Measurements from ENCODE around the gene GAPVD1.
A peak's percentile ranks its signal among the peaks of the same experiment; 100 is the strongest.

GAPVD1 gene

DNA sequence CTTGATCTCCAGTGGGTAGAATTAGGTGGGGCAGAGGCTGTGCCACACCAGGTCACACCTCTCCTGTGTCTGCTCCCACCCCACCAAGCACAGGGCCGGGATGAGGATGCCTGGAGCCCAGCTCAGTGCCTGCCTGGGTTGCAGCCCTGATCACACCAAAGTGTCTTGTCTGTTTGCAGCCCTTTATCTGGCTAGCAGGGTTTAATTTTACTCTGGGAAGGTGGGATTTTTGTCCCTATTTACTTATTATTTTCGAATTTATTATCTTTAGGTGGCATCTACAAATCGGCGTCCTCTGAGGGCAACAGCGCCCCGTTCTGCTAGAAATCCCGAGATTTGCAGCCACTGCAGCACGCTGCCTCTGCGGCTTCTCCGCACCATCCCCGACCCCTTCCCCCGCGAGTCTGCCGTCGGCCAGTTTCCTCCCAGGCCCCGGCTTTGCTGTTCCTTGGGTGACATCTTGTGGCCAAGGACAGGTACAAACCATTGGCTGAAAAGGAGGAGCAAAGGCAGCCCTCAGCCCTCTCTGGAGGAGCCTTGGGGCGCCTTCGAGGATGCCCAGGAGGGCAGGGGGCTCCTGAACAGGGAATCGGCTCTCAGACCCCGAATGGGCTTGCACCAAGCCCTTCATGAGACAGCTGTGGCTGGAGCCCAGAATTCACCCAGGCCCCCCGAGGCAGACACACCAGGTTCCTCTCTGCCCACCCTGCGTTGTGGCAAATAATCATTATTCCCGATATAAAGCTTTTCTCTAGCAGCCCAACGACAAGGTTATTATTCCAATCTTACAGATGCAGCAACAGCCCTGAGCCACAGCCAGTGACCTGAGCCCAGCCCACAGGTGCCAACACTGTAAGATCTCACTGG lies 113.0 kb downstream of the GAPVD1 start:
- peaks cover 10% of the 10 kb centered on the region for H3K4me1 ChIP-seq
- H3K27ac ChIP-seq = no peak overlapping the region
- no peaks in the 10 kb centered on the region for H3K9me3 ChIP-seq (ENCODE audit: control insufficient read depth, low read length)
- no peak overlapping the region for H3K9ac ChIP-seq
- H3K36me3 ChIP-seq (ENCODE audit: control insufficient read depth, insufficient read depth, low read length) = no peaks in the 10 kb centered on the region
- TF ChIP-seq, protein P1, sequence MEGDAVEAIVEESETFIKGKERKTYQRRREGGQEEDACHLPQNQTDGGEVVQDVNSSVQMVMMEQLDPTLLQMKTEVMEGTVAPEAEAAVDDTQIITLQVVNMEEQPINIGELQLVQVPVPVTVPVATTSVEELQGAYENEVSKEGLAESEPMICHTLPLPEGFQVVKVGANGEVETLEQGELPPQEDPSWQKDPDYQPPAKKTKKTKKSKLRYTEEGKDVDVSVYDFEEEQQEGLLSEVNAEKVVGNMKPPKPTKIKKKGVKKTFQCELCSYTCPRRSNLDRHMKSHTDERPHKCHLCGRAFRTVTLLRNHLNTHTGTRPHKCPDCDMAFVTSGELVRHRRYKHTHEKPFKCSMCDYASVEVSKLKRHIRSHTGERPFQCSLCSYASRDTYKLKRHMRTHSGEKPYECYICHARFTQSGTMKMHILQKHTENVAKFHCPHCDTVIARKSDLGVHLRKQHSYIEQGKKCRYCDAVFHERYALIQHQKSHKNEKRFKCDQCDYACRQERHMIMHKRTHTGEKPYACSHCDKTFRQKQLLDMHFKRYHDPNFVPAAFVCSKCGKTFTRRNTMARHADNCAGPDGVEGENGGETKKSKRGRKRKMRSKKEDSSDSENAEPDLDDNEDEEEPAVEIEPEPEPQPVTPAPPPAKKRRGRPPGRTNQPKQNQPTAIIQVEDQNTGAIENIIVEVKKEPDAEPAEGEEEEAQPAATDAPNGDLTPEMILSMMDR (IDR thresholded peaks at IDR 0.05) = peak; percentile 65
- no peaks in the 10 kb centered on the region for H3K27me3 ChIP-seq (ENCODE audit: control insufficient read depth, insufficient read depth, low read length)
- no peak overlapping the region for H3K4me3 ChIP-seq (ENCODE audit: low read depth, low read length)
- no peaks in the 10 kb centered on the region for H3K79me2 ChIP-seq
- peak overlapping the region; percentile 56 for H2AFZ ChIP-seq
- peak overlapping the region; percentile 61 for H3K4me2 ChIP-seq (ENCODE audit: low read length)

DNA sequence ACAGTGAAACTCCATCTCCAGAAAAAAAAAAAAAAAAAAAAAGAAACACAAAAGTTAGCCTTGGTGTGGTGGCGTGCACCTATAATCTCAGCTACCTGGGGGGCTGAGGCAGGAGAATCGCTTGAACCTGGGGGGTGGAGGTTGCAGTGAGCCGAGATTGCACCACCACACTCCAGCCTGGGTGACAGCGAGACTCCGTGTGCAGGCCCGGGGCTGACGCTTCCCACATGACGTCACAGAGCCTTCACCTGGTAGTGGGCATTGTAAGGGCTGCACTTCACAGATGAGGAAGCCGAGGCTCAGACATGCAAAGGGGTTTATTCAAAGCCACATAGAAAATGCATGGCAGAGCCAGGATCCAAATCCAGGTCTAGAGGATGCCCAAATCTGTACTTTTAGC lies 114.2 kb downstream of the GAPVD1 start:
- peak overlapping the region; percentile 77 for H3K27ac ChIP-seq
- no peak overlapping the region for H3K4me2 ChIP-seq (ENCODE audit: low read length)
- peak overlapping the region; percentile 7 for H3K4me3 ChIP-seq (ENCODE audit: low read depth, low read length)
- no peaks in the 10 kb centered on the region for H3K36me3 ChIP-seq (ENCODE audit: control insufficient read depth, insufficient read depth, low read length)
- no peaks in the 10 kb centered on the region for H3K27me3 ChIP-seq (ENCODE audit: control insufficient read depth, insufficient read depth, low read length)
- peak overlapping the region; percentile 83 for H2AFZ ChIP-seq
- peaks cover 10% of the 10 kb centered on the region for H3K4me1 ChIP-seq
- no peaks in the 10 kb centered on the region for H3K79me2 ChIP-seq
- H3K9ac ChIP-seq = no peak overlapping the region
- TF ChIP-seq, protein P1 (IDR thresholded peaks at IDR 0.05) = no peak
- no peaks in the 10 kb centered on the region for H3K9me3 ChIP-seq (ENCODE audit: control insufficient read depth, low read length)

DNA sequence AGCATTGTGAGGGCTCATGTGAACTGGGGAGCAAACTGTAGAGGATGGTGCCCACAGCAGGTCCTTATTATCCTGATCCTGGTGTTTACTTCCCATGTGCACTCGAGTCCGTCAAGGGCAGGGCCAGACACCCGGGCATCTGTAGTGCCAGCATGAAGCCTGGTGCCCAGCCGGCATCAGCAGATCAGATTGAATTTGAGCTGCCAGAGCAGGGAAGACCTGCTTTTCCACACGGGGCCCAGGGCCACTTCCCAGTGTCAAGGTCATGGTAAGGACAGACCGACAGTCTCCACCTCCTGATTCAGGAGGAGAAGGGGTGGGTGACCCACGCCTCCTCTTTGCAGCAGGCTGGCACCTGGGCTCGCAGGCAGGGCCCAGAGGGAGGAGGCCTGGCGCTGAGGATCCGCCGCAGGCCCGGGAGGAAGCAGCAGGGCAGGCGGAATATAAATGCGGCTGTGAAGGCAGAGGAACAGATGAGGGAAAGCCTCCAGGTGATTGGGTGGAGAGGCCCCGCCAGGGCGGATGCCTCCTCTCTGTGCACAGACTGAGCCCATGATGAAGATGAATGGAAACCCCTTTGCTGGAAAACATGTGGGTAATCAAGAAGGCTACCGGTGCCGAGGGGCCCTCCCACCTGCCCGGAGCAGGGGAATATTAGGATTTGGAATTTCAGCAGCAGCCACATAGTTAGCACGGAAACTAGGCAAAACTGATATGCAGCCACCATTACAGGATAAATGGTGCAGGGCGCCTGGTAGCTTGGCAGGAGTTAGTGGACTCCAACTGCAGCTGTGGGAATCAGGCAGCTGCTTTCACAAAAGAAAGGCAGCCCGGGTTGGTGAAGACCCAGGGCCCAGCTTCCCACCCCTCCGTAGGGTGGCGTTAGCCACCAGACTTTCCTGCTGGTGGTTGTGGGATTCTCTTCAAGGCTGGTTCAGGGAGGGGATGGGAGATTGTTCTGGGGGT lies 114.9 kb downstream of the GAPVD1 start:
- Histone ChIP-seq H3K27ac (peak overlapping the region; percentile 77), H3K79me2 (no peaks in the 10 kb centered on the region), H3K9ac (no peak overlapping the region), H2AFZ (peak overlapping the region; percentile 83), H3K36me3 (ENCODE audit: control insufficient read depth, insufficient read depth, low read length) (no peaks in the 10 kb centered on the region), H3K27me3 (ENCODE audit: control insufficient read depth, insufficient read depth, low read length) (no peaks in the 10 kb centered on the region), H3K9me3 (ENCODE audit: control insufficient read depth, low read length) (no peaks in the 10 kb centered on the region), H3K4me1 (peaks cover 10% of the 10 kb centered on the region), H3K4me2 (ENCODE audit: low read length) (no peak overlapping the region), H3K4me3 (ENCODE audit: low read depth, low read length) (peak overlapping the region; percentile 7)
- TF ChIP-seq, protein P1 (IDR thresholded peaks at IDR 0.05) = no peak

DNA sequence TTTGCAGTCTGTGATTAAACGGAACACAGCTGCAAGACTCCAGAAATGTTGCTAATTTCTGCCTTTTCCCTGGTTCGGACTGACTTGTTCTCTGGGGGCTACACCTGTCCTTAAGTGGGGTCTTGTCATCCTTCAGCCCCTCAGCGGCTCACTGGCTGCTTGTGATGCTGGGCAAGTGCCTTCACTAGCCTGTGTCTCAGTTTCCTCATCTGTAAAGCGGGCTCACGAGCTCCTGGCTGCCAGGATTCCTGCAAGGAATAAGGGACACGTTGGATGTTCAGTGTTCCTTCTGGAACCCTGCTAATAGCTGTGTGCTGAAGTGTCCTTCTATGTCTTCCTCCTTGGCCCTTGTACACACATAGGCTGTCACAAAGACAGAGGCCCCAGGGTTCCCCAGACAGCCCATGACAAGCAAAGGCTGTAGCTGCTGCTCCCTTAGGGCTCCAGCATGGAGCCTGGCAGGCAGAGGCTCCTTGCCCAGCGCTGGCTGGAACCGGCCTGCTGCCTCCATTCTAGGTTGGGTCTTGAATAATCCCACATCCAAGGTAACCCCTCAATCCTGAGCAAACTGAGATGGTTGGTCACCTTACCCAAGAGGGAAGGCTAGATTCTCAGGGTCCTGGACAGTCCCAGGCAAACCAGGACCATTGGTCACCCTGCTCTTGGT lies 116.1 kb downstream of the GAPVD1 start:
- H3K4me3 ChIP-seq (ENCODE audit: low read depth, low read length) = no peak overlapping the region
- TF ChIP-seq, protein P1 (IDR thresholded peaks at IDR 0.05) = no peak
- no peaks in the 10 kb centered on the region for H3K79me2 ChIP-seq
- H3K36me3 ChIP-seq (ENCODE audit: control insufficient read depth, insufficient read depth, low read length) = no peaks in the 10 kb centered on the region
- no peaks in the 10 kb centered on the region for H3K27me3 ChIP-seq (ENCODE audit: control insufficient read depth, insufficient read depth, low read length)
- H2AFZ ChIP-seq = no peak overlapping the region
- peaks cover 10% of the 10 kb centered on the region for H3K4me1 ChIP-seq
- H3K4me2 ChIP-seq (ENCODE audit: low read length) = no peak overlapping the region
- no peaks in the 10 kb centered on the region for H3K9me3 ChIP-seq (ENCODE audit: control insufficient read depth, low read length)
- no peak overlapping the region for H3K27ac ChIP-seq
- no peak overlapping the region for H3K9ac ChIP-seq

Data from parathyroid adenoma (tissue), 2 donors.